IPS-18a (cell line): ENCODE results near the gene HBA2.
A peak's percentile ranks its signal among the peaks of the same experiment; 100 is the strongest.
"Not testable (repeated sequence)": the region's sequence is repeated elsewhere in the genome, so short reads cannot be mapped to it uniquely, and the experiment has no call there.

Source experiments
- H3K27ac ChIP-seq: one replicate; pipeline ENCODE4 v1.5.1; 2013; ENCODE audit warnings: low read length
- H3K27me3 ChIP-seq: one replicate; pipeline ENCODE4 v1.6.1; 2013; ENCODE audit warnings: mild to moderate bottlenecking, low read length; ENCODE audit not compliant: control insufficient read depth, insufficient read depth
- H3K36me3 ChIP-seq: one replicate; pipeline ENCODE4 v1.6.1; 2013; ENCODE audit warnings: low read depth, low read length; ENCODE audit not compliant: control insufficient read depth
- H3K4me1 ChIP-seq: one replicate; pipeline ENCODE4 v1.6.1; 2013; ENCODE audit warnings: low read depth, low read length; ENCODE audit not compliant: control insufficient read depth
- H3K4me3 ChIP-seq: one replicate; pipeline ENCODE4 v1.5.1; 2013; ENCODE audit warnings: low read length
- H3K9ac ChIP-seq: one replicate; pipeline ENCODE4 v1.6.1; 2013; ENCODE audit warnings: mild to moderate bottlenecking, low read length, moderate library complexity
- H3K9me3 ChIP-seq: one replicate; pipeline ENCODE4 v1.6.1; 2013; ENCODE audit warnings: low read depth, low read length; ENCODE audit not compliant: control insufficient read depth

HBA2 gene

GRCh38 chr16:143456-143855 lies 29.2 kb upstream of the HBA2 start:
- Histone ChIP-seq H3K9ac (no peak overlapping the region), H3K27me3 (no peaks in the 10 kb centered on the region), H3K27ac (no peak overlapping the region), H3K4me1 (no peaks in the 10 kb centered on the region), H3K36me3 (no peaks in the 10 kb centered on the region), H3K4me3 (no peak overlapping the region), H3K9me3 (no peaks in the 10 kb centered on the region)

- Histone ChIP-seq H3K9me3 (no peaks in the 10 kb centered on the region), H3K27me3 (peaks cover 9% of the 10 kb centered on the region), H3K27ac (no peak overlapping the region), H3K36me3 (no peaks in the 10 kb centered on the region), H3K4me1 (no peaks in the 10 kb centered on the region), H3K4me3 (no peak overlapping the region), H3K9ac (no peak overlapping the region)
Measured at GRCh38 chr16:144797-145252, 27.9 kb upstream of the HBA2 start.

GRCh38 chr16:146646-147045 lies 26.0 kb upstream of the HBA2 start:
- peaks cover 16% of the 10 kb centered on the region for H3K27me3 ChIP-seq

GRCh38 chr16:149024-149660 lies 23.5 kb upstream of the HBA2 start:
- H3K9me3 ChIP-seq, result no peaks in the 10 kb centered on the region
- no peak overlapping the region for H3K9ac ChIP-seq
- H3K36me3 ChIP-seq, result no peaks in the 10 kb centered on the region
- no peak overlapping the region for H3K4me3 ChIP-seq
- H3K4me1 ChIP-seq, result no peaks in the 10 kb centered on the region
- H3K27ac ChIP-seq, result no peak overlapping the region
- H3K27me3 ChIP-seq, result peaks cover 29% of the 10 kb centered on the region

More at GRCh38 chr16:146646-147045, 26.0 kb upstream of the HBA2 start:
- no peak overlapping the region for H3K4me3 ChIP-seq
- no peaks in the 10 kb centered on the region for H3K36me3 ChIP-seq
- H3K27ac ChIP-seq, result no peak overlapping the region
- H3K9me3 ChIP-seq, result no peaks in the 10 kb centered on the region
- H3K4me1 ChIP-seq, result no peaks in the 10 kb centered on the region
- H3K9ac ChIP-seq, result no peak overlapping the region

DNA sequence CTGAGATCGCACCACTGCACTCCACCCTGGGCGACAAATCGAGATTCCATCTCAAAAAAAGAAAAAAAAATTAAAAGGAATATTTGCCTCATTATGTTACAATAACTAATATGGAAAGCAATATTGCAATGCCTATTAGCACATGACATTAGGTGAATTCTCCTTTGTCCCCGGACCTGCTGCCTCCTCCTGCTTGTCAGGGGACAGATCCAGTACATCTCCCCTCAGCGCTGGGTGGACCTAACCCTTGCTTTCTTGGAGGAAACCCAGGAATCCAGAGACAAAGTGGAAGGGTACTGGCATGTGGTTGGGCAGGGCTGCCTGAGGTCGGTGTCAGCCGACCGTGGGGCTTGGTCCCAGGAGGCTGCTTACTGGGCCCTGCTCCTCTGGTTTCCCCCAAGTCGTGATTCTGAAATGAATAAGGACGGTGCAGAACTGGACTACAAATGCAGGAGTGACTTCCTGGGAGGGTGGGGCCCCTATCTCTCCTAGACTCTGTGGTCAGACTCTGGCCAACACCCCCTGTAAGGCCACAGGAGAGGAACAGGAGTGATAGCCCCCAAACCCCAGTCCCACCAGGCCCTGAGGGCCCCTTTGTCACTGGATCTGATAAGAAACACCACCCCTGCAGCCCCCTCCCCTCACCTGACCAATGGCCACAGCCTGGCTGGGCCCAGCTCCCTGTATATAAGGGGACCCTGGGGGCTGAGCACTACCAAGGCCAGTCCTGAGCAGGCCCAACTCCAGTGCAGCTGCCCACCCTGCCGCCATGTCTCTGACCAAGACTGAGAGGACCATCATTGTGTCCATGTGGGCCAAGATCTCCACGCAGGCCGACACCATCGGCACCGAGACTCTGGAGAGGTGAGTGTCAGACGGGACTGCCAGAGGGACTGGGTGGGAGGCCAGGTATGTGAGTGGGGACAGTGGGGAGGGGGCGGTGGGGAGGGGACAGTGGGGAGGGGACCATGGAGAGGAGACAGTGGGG lies 20.2 kb upstream of the HBA2 start, which contains the start of gene HBZ:
Gene HBZ (plus strand): TSS at position 504 of the 988 bp plus-strand sequence. CDS start 266 bp downstream, at position 770.
- Histone ChIP-seq H3K27ac (no peak within 1 kb of the TSS), H3K27me3 (peaks cover 57% of the 10 kb centered on the region), H3K9me3 (no peaks in the 10 kb centered on the region), H3K9ac (no peak within 1 kb of the TSS), H3K36me3 (no peaks in the 10 kb centered on the region), H3K4me3 (no peak within 1 kb of the TSS), H3K4me1 (peaks cover 3% of the 10 kb centered on the region)

- H3K27ac ChIP-seq, H3K9me3 ChIP-seq, H3K4me3 ChIP-seq, H3K9ac ChIP-seq, H3K36me3 ChIP-seq, H3K4me1 ChIP-seq: not testable (repeated sequence)
- H3K27me3 ChIP-seq, result peaks cover 64% of the 10 kb centered on the region
Measured at GRCh38 chr16:153129-153521, 19.6 kb upstream of the HBA2 start.

DNA sequence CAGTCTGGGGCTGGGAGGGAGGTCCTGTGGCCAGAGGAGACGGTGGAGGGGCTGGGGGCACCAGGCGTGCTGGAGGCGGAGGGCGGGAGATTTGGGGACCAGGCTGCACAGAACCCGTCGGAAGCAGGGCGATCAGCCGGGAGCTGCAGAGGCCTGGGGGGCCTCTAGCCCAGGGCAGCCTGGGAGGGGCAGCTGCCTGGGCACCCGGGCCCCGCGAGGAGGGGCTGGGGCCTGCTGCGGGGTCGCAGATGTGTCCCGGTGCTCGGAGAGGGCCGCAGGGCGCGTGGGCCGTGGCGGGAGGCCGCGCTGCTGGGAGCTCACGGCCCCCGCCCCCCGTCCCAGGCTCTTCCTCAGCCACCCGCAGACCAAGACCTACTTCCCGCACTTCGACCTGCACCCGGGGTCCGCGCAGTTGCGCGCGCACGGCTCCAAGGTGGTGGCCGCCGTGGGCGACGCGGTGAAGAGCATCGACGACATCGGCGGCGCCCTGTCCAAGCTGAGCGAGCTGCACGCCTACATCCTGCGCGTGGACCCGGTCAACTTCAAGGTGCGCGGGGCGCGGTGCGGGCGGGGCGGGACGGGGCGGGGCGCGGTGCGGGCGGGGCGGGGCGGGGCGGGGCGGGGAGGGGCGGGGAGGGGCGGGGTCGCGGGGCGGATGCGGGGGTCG lies 19.0 kb upstream of the HBA2 start:
- not testable (repeated sequence) for H3K9me3 ChIP-seq, H3K4me3 ChIP-seq, H3K36me3 ChIP-seq, H3K27ac ChIP-seq, H3K4me1 ChIP-seq, H3K9ac ChIP-seq
- peaks cover 68% of the 10 kb centered on the region for H3K27me3 ChIP-seq

- Histone ChIP-seq H3K4me1 (peaks cover 3% of the 10 kb centered on the region), H3K27ac (no peak overlapping the region), H3K4me3 (peak overlapping the region; percentile 61), H3K27me3 (peaks cover 68% of the 10 kb centered on the region), H3K9ac (no peak overlapping the region), H3K9me3 (no peaks in the 10 kb centered on the region), H3K36me3 (no peaks in the 10 kb centered on the region)
Measured at GRCh38 chr16:154217-155030, 18.3 kb upstream of the HBA2 start.

GRCh38 chr16:155031-155398 lies 17.7 kb upstream of the HBA2 start:
- Histone ChIP-seq H3K27me3 (peaks cover 67% of the 10 kb centered on the region), H3K36me3 (no peaks in the 10 kb centered on the region), H3K27ac (no peak overlapping the region), H3K9me3 (no peaks in the 10 kb centered on the region), H3K4me3 (peak overlapping the region; percentile 61), H3K4me1 (peaks cover 3% of the 10 kb centered on the region), H3K9ac (no peak overlapping the region)

GRCh38 chr16:159136-159849 lies 13.4 kb upstream of the HBA2 start:
- H3K9ac ChIP-seq, result no peak overlapping the region
- no peak overlapping the region for H3K27ac ChIP-seq
- no peak overlapping the region for H3K4me3 ChIP-seq
- H3K4me1 ChIP-seq, result peaks cover 3% of the 10 kb centered on the region
- H3K27me3 ChIP-seq, result peaks cover 68% of the 10 kb centered on the region
- H3K36me3 ChIP-seq, result no peaks in the 10 kb centered on the region
- H3K9me3 ChIP-seq, result no peaks in the 10 kb centered on the region
